ENCODE measurements around the gene JAG2.

JAG2 gene

GRCh38 chr14:105150026-105150367, 18.6 kb downstream of the JAG2 start:
- no peak for FAIRE-seq

- no peak for FAIRE-seq
These were observed 19.3 kb downstream of the JAG2 start for GRCh38 chr14:105149146-105149781.

GRCh38 chr14:105148604-105149145, 19.9 kb downstream of the JAG2 start:
- no peak for FAIRE-seq

- no peak for FAIRE-seq
These were observed 20.6 kb downstream of the JAG2 start for GRCh38 chr14:105147671-105148603.

- FAIRE-seq = no peak
These were observed 21.5 kb downstream of the JAG2 start for GRCh38 chr14:105146976-105147635.

GRCh38 chr14:105146181-105146975, 22.2 kb downstream of the JAG2 start:
- no peak for FAIRE-seq

GRCh38 chr14:105145381-105146180, 23.0 kb downstream of the JAG2 start:
- no peak for FAIRE-seq

GRCh38 chr14:105144666-105145380, 23.8 kb downstream of the JAG2 start:
- no peak for FAIRE-seq

GRCh38 chr14:105144026-105144665, 24.4 kb downstream of the JAG2 start:
- no peak for FAIRE-seq

GRCh38 chr14:105143451-105144025, 25.0 kb downstream of the JAG2 start:
- FAIRE-seq = no peak

GRCh38 chr14:105142651-105143450, 25.7 kb downstream of the JAG2 start:
- FAIRE-seq = no peak

- FAIRE-seq = no peak
These were observed 26.9 kb downstream of the JAG2 start for GRCh38 chr14:105141486-105142281.

- FAIRE-seq = no peak
These were observed 27.6 kb downstream of the JAG2 start for GRCh38 chr14:105141026-105141425.

GRCh38 chr14:105140581-105140980, 28.0 kb downstream of the JAG2 start:
- FAIRE-seq = no peak

GRCh38 chr14:105139831-105140239, 28.7 kb downstream of the JAG2 start:
- no peak for FAIRE-seq

GRCh38 chr14:105139212-105139825, 29.3 kb downstream of the JAG2 start:
- no peak for FAIRE-seq

- FAIRE-seq = no peak
These were observed 29.9 kb downstream of the JAG2 start for GRCh38 chr14:105138551-105139111.

All from islet of Langerhans (tissue), 1 donor.